ENCODE data around the gene PLEKHB1. TPM values are rescaled to one million over a fixed set of nuclear protein-coding genes. Genes with fewer than 3 reads are reported as not detected.

PLEKHB1 gene
- total RNA-seq, 2 experiments from 2014 or later, result 8.4 to 8.6 TPM

DNA sequence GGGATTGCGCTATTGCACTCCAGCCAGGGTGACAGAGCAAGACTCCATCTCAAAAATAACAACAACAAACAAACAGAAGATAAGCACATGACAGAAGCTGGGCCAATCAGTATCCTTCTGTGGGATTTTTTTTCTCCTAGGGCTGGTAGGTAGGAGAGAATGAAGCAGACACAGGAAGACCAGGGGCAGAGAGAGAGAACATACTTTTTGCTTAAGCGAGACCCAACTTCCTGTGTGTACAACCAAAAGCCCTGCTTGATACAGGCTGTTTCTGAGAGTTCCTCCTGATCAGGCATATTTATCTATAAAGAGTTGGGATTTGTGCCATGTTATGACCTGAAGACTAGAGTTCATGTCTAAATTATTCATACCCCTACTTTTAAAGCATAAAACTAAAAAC lies 12.4 kb upstream of the PLEKHB1 start:
- CTCF ChIA-PET, result no interaction called here

GRCh38 chr11:73635721-73636120 lies 10.7 kb upstream of the PLEKHB1 start:
- CTCF ChIA-PET, result interaction anchor here (0.6 to 3.6 kb wide), 2 partner anchors 10 to 838 kb away, joined by 3 to 22 read pairs; no protein-coding TSS in a partner anchor
- peaks cover 10% of the 10 kb centered on the region for H3K4me1 Mint-ChIP-seq
- H3K9me3 Mint-ChIP-seq, result peaks cover 2% of the 10 kb centered on the region
- peaks cover 5% of the 10 kb centered on the region for H3K27me3 Mint-ChIP-seq
- no peak for DNase-seq
- no peak overlapping the region for H3K4me3 Mint-ChIP-seq
- no peak overlapping the region for H3K27ac Mint-ChIP-seq
- POLR2A ChIA-PET, result no interaction called here
- H3K36me3 Mint-ChIP-seq (ENCODE audit: low read depth), result no peaks in the 10 kb centered on the region

More for the DNA sequence above, 12.4 kb upstream of the PLEKHB1 start:
- H3K9me3 Mint-ChIP-seq, result peaks cover 2% of the 10 kb centered on the region
- POLR2A ChIA-PET, result no interaction called here
- no peaks in the 10 kb centered on the region for H3K27me3 Mint-ChIP-seq
- no peak overlapping the region for H3K27ac Mint-ChIP-seq
- no peak for DNase-seq
- H3K36me3 Mint-ChIP-seq (ENCODE audit: low read depth), result no peaks in the 10 kb centered on the region
- H3K4me3 Mint-ChIP-seq, result no peak overlapping the region
- peaks cover 4% of the 10 kb centered on the region for H3K4me1 Mint-ChIP-seq

DNA sequence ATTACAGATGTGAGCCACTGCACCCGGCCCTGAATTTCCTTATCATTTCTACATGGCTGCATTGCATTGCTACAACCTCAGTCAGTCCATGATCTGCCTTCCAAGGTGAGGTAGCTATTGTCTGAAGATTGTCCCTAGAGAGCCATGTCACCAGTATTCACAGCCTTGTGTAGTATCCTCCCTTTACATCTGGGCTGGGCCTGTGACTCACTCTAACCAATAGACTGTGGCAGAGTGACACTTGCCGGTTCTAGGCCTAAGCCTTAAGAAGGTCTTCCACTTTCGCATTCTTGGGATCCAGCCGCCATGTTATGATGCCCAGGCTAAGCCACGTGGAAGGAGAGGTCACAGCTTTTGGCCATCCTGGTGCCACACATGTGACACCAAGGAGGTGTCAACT lies 10.1 kb upstream of the PLEKHB1 start:
- POLR2A ChIA-PET, result no interaction called here
- peaks cover 10% of the 10 kb centered on the region for H3K4me1 Mint-ChIP-seq
- DNase-seq, result no peak
- no peaks in the 10 kb centered on the region for H3K36me3 Mint-ChIP-seq (ENCODE audit: low read depth)
- H3K9me3 Mint-ChIP-seq, result peaks cover 2% of the 10 kb centered on the region
- no peak overlapping the region for H3K27ac Mint-ChIP-seq
- H3K4me3 Mint-ChIP-seq, result no peak overlapping the region
- H3K27me3 Mint-ChIP-seq, result peaks cover 5% of the 10 kb centered on the region
- CTCF ChIA-PET, result interaction anchor here (0.6 to 3.6 kb wide), 2 partner anchors 10 to 839 kb away, joined by 3 to 22 read pairs; no protein-coding TSS in a partner anchor

DNA sequence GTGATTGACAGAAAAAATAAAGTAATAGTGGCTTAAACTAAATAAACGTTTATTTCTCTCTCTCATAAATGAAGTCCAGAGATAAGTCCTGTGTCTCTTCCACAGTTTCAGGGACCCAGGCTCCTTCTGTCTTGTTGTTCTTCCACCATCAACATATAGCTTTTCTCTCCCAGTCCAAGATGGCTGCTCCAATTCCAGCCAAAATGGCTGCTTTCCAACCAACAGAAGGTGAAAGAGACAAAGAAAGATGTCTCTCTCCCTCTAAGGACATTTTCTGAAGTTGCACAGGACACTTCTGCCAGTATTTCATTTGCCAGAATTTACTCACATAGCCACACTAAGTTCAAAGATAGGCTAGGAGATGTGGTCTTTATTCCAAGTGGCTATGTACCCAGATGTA lies 9.4 kb upstream of the PLEKHB1 start:
- H3K9me3 Mint-ChIP-seq, result peaks cover 1% of the 10 kb centered on the region
- ChIA-PET CTCF (interaction anchor here (0.7 to 3.6 kb wide), 2 partner anchors 11 to 1049 kb away, joined by 3 to 22 read pairs; no protein-coding TSS in a partner anchor), POLR2A (no interaction called here)
- H3K27me3 Mint-ChIP-seq, result peaks cover 6% of the 10 kb centered on the region
- no peak overlapping the region for H3K4me3 Mint-ChIP-seq
- peaks cover 10% of the 10 kb centered on the region for H3K4me1 Mint-ChIP-seq
- H3K36me3 Mint-ChIP-seq (ENCODE audit: low read depth), result no peaks in the 10 kb centered on the region
- DNase-seq, result no peak
- H3K27ac Mint-ChIP-seq, result no peak overlapping the region

DNA sequence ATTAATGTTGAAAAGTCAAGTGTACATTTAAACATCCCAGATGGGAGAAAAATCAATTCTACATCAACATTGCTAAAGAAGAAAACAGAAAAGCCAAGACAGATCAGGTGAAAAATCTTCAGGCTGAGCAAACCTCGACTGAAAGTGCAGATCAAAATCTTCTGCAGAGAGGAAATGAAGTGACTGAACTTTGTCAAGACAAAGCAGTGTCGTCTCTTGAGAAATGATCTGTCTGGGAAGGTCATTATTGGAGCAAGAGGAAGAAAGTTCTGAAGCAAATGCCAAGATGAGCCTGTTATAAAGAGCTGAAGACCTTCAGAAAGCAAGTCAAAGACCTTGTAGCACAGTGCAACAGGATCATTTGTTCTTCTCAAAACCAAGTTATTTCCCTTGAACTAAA lies 5.8 kb upstream of the PLEKHB1 start:
- H3K27ac Mint-ChIP-seq, result no peak overlapping the region
- POLR2A ChIA-PET, result no interaction called here

DNA sequence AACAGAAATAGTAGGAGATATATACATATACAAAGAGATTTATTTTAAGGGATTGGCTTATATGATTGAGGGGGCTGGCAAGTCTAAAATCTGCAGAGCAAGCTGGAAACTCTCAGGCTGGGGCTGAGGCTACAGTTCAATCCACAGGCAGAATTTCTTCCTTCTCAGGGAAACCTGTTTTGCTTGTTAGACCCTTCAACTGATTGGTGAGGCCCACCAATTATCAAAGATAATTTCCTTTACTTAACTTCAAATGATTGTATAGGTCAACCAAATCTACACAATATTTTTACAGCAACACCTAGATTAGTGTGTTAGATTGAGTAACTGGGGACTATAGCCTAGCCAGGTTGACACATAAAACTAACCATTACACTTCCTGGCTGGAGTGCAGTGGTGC lies 4.7 kb upstream of the PLEKHB1 start:
- no peak overlapping the region for H3K27ac Mint-ChIP-seq
- no peaks in the 10 kb centered on the region for H3K9me3 Mint-ChIP-seq
- POLR2A ChIA-PET, result no interaction called here
- peaks cover 6% of the 10 kb centered on the region for H3K27me3 Mint-ChIP-seq
- CTCF ChIA-PET, result no interaction called here
- no peak overlapping the region for H3K4me3 Mint-ChIP-seq
- H3K36me3 Mint-ChIP-seq (ENCODE audit: low read depth), result no peaks in the 10 kb centered on the region
- DNase-seq, result no peak
- peaks cover 8% of the 10 kb centered on the region for H3K4me1 Mint-ChIP-seq

More for the DNA sequence above, 5.8 kb upstream of the PLEKHB1 start:
- DNase-seq, result no peak
- H3K27me3 Mint-ChIP-seq, result peaks cover 6% of the 10 kb centered on the region
- H3K4me1 Mint-ChIP-seq, result peaks cover 6% of the 10 kb centered on the region
- H3K9me3 Mint-ChIP-seq, result no peaks in the 10 kb centered on the region
- CTCF ChIA-PET, result interaction anchor here (1.0 to 1.5 kb wide), 2 partner anchors 14 to 20 kb away, joined by 3 to 8 read pairs; no protein-coding TSS in a partner anchor
- no peak overlapping the region for H3K4me3 Mint-ChIP-seq
- no peaks in the 10 kb centered on the region for H3K36me3 Mint-ChIP-seq (ENCODE audit: low read depth)

DNA sequence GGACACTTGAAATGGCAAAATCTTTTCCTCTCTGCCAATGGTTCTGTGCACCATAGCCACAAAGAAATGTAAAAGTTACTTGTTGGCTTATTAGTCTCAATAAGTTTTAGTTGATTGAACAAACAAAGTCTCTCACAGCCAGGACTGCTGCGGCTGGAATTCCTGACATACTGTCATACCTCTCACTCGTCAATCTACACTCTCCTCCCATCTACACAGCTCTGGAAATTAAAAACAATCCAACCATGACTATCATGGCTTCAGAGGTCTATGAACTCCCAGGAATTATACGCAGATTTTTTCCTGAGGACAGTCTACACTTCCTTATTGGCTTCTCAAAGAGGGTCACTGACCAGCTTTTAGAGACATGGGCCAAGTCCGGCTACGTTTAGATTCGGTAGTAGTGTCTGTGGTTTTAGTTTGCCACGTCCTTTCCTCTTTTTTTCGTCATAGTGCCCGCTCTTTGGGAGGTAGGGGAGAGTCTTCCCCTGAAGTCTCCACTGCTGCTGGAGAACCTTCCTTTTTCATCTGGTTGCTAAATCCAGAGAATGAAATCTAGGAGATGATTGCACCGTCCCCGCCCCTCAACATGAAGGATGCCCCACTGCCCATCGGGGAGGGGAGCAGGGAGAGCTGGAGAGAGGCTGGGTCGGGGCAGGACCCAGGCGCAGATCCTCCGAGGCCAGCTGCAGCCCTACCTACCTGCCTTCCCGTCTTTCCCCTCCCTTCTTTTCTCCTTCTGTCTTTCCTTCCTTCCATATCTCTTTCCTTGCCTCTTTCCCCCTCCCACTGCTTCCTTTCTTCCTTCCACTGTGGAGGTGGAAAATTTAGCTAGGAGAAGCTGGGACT lies 1.0 kb upstream of the PLEKHB1 start:
- no peaks in the 10 kb centered on the region for H3K36me3 Mint-ChIP-seq (ENCODE audit: low read depth)
- no peak overlapping the region for H3K4me3 Mint-ChIP-seq
- peaks cover 19% of the 10 kb centered on the region for H3K4me1 Mint-ChIP-seq
- H3K27ac Mint-ChIP-seq, result no peak overlapping the region
- ChIA-PET POLR2A (no interaction called here), CTCF (interaction anchor here (0.7 to 5.0 kb wide), 4 partner anchors 15 to 21 kb away, joined by 4 to 26 read pairs (median 12); no protein-coding TSS in a partner anchor)
- H3K9me3 Mint-ChIP-seq, result no peaks in the 10 kb centered on the region
- DNase-seq, result no peak
- peaks cover 4% of the 10 kb centered on the region for H3K27me3 Mint-ChIP-seq

GRCh38 chr11:73647459-73648100 lies 1.2 kb downstream of the PLEKHB1 start:
- Mint-ChIP-seq H3K27ac (no peak overlapping the region), H3K36me3 (ENCODE audit: low read depth) (no peaks in the 10 kb centered on the region), H3K4me3 (peak overlapping the region; percentile 64), H3K4me1 (peaks cover 14% of the 10 kb centered on the region), H3K27me3 (no peaks in the 10 kb centered on the region), H3K9me3 (no peaks in the 10 kb centered on the region)
- ChIA-PET POLR2A (no interaction called here), CTCF (interaction anchor here (1.0 to 5.0 kb wide), 5 partner anchors 13 to 296 kb away, joined by 3 to 26 read pairs (median 3); no protein-coding TSS in a partner anchor)
- DNase-seq, result peak; percentile 90

DNA sequence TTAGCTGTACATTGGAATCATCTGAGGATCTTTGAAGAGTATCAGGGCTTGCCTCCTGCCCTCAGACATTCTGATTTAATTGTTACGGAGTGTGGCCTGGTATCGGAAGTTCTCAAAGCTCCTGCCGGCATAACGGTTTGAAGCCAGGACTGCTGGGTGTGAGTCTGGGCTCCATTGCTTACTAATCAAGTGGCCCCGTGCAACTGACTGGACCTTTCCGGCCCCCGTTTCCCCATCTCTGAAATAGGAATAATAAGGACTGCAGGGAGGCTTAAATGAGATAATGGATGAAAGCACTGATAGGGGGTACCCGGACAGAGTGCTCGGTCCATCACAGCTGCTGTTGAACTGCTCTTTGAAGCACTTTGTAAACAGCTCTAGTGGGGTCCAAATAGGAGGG lies 1.7 kb downstream of the PLEKHB1 start:
- Mint-ChIP-seq H3K9me3 (no peaks in the 10 kb centered on the region), H3K4me3 (no peak overlapping the region), H3K27ac (no peak overlapping the region), H3K27me3 (no peaks in the 10 kb centered on the region), H3K4me1 (peaks cover 14% of the 10 kb centered on the region), H3K36me3 (ENCODE audit: low read depth) (no peaks in the 10 kb centered on the region)
- POLR2A ChIA-PET, result no interaction called here
- CTCF ChIA-PET, result interaction anchor here (1.0 to 5.0 kb wide), 3 partner anchors 13 to 23 kb away, joined by 3 to 26 read pairs (median 20); no protein-coding TSS in a partner anchor
- DNase-seq, result no peak

DNA sequence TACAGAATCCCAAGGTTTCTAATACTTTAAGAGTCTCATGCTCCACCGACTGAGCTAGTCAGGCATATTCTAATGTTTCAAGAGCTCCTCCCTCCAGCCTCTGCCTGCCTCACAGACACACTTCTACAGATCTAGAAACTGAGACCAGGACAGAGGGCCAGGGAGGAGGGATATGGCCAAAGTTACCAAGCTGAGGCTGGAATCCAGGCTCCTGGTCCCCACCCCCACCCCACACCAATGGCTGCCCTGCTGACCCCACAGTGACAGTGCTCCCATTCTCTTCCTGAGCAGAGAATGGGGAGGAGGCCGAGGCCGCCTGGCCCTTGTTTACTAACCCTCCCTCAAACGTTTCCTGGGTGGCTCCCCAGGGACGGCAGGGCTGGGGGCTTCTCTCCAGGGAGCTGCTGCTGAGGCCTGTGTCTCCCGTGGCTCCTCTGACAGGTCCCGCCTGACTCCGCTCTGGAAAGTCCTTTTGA lies 2.2 kb downstream of the PLEKHB1 start:
- Mint-ChIP-seq H3K4me3 (no peak overlapping the region), H3K27me3 (no peaks in the 10 kb centered on the region), H3K4me1 (peaks cover 14% of the 10 kb centered on the region), H3K27ac (no peak overlapping the region), H3K36me3 (ENCODE audit: low read depth) (no peaks in the 10 kb centered on the region), H3K9me3 (no peaks in the 10 kb centered on the region)
- CTCF ChIA-PET, result interaction anchor here (1.0 to 5.0 kb wide), 3 partner anchors 12 to 24 kb away, joined by 3 to 26 read pairs (median 20); no protein-coding TSS in a partner anchor
- POLR2A ChIA-PET, result no interaction called here
- DNase-seq, result no peak

- CTCF ChIA-PET, result interaction anchor here (0.8 to 5.0 kb wide), 2 partner anchors 12 to 24 kb away, joined by 4 to 26 read pairs; no protein-coding TSS in a partner anchor
- no peaks in the 10 kb centered on the region for H3K9me3 Mint-ChIP-seq
- H3K27ac Mint-ChIP-seq, result no peak overlapping the region
- H3K27me3 Mint-ChIP-seq, result no peaks in the 10 kb centered on the region
- DNase-seq, result no peak
- H3K36me3 Mint-ChIP-seq (ENCODE audit: low read depth), result no peaks in the 10 kb centered on the region
- H3K4me3 Mint-ChIP-seq, result no peak overlapping the region
- peaks cover 14% of the 10 kb centered on the region for H3K4me1 Mint-ChIP-seq
- POLR2A ChIA-PET, result no interaction called here
Observed at GRCh38 chr11:73649206-73649605, 2.8 kb downstream of the PLEKHB1 start.

DNA sequence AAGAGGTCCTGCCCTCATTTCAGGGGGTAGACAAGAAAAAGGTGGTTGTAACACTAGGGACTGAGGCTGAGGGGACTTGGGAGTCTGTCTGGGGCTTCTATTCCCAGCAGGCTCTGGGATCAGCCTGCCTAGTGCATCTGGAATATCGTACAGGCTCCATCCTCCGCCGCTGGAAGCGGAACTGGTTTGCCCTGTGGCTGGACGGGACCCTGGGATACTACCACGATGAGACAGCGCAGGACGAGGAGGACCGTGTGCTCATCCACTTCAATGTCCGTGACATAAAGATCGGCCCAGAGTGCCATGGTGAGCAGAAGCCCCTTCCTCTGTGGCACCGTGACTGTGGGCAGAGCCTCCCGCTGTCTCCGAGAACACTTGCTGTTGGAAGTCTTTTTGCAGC lies 4.0 kb downstream of the PLEKHB1 start:
- Mint-ChIP-seq H3K27me3 (no peaks in the 10 kb centered on the region), H3K4me3 (no peak overlapping the region), H3K36me3 (ENCODE audit: low read depth) (no peaks in the 10 kb centered on the region), H3K27ac (no peak overlapping the region), H3K4me1 (peaks cover 14% of the 10 kb centered on the region), H3K9me3 (no peaks in the 10 kb centered on the region)
- no peak for DNase-seq
- ChIA-PET POLR2A (no interaction called here), CTCF (interaction anchor here (0.6 to 5.0 kb wide), 2 partner anchors 26 to 150 kb away, joined by 3 to 26 read pairs; no protein-coding TSS in a partner anchor)

DNA sequence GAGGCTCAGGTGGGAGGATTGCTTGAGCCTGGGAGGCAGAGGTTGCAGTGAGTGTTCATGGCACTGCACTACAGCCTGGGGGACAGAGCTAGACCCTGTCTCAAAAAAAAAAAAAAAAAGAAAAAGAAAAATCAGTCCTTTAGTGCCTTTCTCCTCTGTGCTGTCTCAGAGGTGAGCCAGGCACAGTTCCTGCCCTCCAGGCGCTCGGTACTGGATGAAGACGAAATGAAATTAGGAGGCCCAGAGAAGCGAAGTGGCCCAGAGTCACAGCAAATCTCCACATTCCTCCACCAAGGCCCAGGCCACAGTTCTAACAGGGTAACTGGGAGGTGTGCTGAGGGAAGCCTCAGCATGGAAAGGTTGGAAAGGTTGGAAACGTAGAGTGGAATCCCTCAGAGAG lies 4.9 kb downstream of the PLEKHB1 start:
- ChIA-PET POLR2A (no interaction called here), CTCF (interaction anchor here (0.7 kb wide), 1 partner anchor 249 kb away, joined by 3 read pairs; no protein-coding TSS in a partner anchor)
- no peaks in the 10 kb centered on the region for H3K9me3 Mint-ChIP-seq
- H3K36me3 Mint-ChIP-seq (ENCODE audit: low read depth), result no peaks in the 10 kb centered on the region
- no peaks in the 10 kb centered on the region for H3K27me3 Mint-ChIP-seq
- H3K4me1 Mint-ChIP-seq, result peaks cover 13% of the 10 kb centered on the region
- no peak overlapping the region for H3K4me3 Mint-ChIP-seq
- no peak for DNase-seq
- H3K27ac Mint-ChIP-seq, result no peak overlapping the region
